Muscle layer of duodenum (tissue), 2 donors: ENCODE data around the gene RBP7.
"Not testable (repeated sequence)": the region's sequence is repeated elsewhere in the genome, so short reads cannot be mapped to it uniquely, and the experiment has no call there.

Source experiments
- H3K27ac ChIP-seq: one replicate; pipeline ENCODE4 v1.7.0; 2013; ENCODE audit warnings: mild to moderate bottlenecking, low read length
- H3K27me3 ChIP-seq: one replicate; pipeline ENCODE4 v1.7.0; 2013; ENCODE audit warnings: low read depth, mild to moderate bottlenecking, control low read depth, low read length
- H3K36me3 ChIP-seq, 2 donors: one replicate each; pipeline ENCODE4 v1.7.0; 2013; ENCODE audit warnings: low read length in 2 of 2, control low read depth in 1 of 2, mild to moderate bottlenecking in 1 of 2; ENCODE audit not compliant: insufficient read depth in 2 of 2, control insufficient read depth in 1 of 2
- H3K4me1 ChIP-seq, 2 donors: one replicate each; pipeline ENCODE4 v1.7.0; 2013; ENCODE audit warnings: low read length in 2 of 2, mild to moderate bottlenecking in 2 of 2, control low read depth in 1 of 2, moderate library complexity in 1 of 2; ENCODE audit not compliant: insufficient read depth in 2 of 2, control insufficient read depth in 1 of 2
- H3K4me3 ChIP-seq, 2 donors: one replicate each; pipeline ENCODE4 v1.7.0; 2013; ENCODE audit warnings: low read length in 2 of 2, low read depth in 1 of 2, mild to moderate bottlenecking in 1 of 2
- H3K9me3 ChIP-seq, 2 donors: one replicate each; pipeline ENCODE4 v1.7.0; 2013; ENCODE audit warnings: low read length in 2 of 2, control low read depth in 1 of 2, mild to moderate bottlenecking in 1 of 2; ENCODE audit not compliant: control insufficient read depth in 1 of 2
- donor health status: healthy.

Gene RBP7

DNA sequence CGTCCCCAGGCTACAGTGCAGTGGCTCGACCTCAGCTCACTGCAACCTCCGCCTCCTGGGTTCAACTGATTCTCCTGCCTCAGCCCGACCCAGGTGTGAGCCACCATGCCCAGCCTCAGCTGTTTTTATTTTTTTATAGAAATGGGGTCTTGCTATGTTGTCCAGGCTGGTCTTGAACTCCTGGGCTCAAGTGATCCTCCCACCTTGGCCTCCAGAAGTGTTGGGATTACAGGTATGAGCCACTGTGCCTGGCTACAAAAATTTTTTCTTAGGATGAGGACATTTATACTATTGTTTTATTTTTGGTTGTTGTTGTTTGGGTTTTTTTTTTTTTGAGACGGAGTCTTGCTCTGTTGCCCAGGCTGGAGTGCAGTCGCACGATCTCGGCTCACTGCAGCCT is 8.2 kb downstream of the RBP7 start:
- H3K27me3 ChIP-seq, H3K4me1 ChIP-seq, H3K27ac ChIP-seq: not testable (repeated sequence)

DNA sequence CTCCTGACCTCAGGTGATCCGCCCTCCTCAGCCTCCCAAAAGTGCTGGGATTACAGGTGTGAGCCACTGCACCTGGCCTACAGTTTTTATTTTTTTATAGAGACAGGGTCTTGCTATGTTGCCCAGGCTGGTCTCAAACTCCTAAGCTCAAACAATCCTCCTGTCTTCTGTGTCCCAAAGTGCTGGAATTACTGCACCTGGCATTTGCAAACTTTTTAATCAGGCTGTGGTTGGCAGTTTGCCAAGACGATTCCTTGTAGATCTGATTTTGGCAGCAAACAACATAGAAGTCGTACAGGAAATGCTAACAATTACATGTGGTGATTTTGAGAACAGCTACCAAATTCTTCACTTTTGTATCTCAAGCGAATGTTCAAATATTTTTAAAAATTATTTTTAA is 10.1 kb downstream of the RBP7 start:
- no peak overlapping the region for H3K27ac ChIP-seq
- H3K27me3 ChIP-seq, result no peaks in the 10 kb centered on the region
- H3K9me3 ChIP-seq, result no peaks in the 10 kb centered on the region
- no peaks in the 10 kb centered on the region for H3K4me1 ChIP-seq
- no peaks in the 10 kb centered on the region for H3K36me3 ChIP-seq
- no peak overlapping the region for H3K4me3 ChIP-seq

More for the DNA sequence above, 8.2 kb downstream of the RBP7 start:
- not testable (repeated sequence) for H3K9me3 ChIP-seq, H3K36me3 ChIP-seq, H3K4me3 ChIP-seq

DNA sequence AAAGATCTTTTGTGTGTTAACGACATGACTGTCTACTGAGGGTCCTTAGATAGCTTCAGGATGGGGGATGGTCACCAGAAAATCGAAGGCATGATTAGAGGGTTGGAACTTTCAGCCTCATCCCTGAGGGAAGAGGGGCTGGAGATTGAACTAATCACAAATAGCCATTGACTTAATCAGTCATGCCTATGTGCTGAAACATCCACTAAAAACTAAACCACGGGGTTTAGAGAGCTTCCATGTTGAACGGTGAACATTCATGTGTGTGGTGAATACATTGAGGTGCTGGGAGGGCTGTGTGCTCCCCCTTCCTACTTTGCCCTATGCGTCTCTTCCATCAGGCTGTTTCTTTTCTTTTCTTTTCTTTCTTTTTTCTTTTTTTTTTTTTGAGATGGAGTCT is 17.0 kb downstream of the RBP7 start:
- Histone ChIP-seq H3K27me3 (no peaks in the 10 kb centered on the region), H3K9me3 (no peaks in the 10 kb centered on the region), H3K4me1 (no peaks in the 10 kb centered on the region), H3K4me3 (no peak overlapping the region), H3K36me3 (no peaks in the 10 kb centered on the region), H3K27ac (no peak overlapping the region)

DNA sequence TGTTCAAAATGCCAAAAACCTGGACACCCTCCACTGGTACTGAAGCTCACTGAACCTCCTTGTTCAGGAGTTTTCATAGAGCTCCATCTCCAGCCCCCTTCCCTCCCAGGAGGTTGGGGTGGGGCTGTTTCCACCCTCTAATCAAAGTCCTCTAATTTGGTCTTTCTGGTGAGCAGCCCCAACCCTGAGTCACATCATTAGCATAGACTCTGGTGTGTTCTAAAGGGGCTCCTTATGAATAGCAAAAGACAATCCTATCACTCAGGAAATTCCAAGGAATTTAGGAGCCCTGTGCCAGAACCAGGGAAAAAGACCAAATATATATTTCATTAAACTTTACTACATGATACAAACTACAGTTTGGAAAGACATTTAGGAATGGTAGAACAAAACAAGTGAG is 22.5 kb downstream of the RBP7 start:
- no peaks in the 10 kb centered on the region for H3K4me1 ChIP-seq
- no peaks in the 10 kb centered on the region for H3K27me3 ChIP-seq
- H3K27ac ChIP-seq, result no peak overlapping the region
- no peaks in the 10 kb centered on the region for H3K9me3 ChIP-seq
- H3K4me3 ChIP-seq, result no peak overlapping the region
- H3K36me3 ChIP-seq, result no peaks in the 10 kb centered on the region

DNA sequence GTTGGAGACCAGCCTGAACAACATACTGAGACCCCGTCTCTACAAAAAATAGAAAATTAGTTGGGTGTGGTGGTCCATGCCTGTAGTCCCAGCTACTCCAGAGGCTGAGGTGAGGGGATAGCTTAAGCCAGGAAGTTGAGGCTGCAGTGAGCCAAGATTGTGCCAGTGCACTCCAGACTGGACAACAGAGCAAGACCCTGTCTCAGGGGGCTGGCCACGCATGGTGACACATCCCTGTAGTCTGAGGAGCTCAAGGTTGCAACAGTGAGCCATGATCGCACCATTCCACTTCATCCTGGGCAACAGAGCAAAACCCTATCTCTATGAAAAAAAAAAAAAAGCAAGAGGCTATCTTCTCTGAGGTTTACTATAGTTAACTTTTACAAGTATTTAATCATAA is 23.1 kb downstream of the RBP7 start:
- no peaks in the 10 kb centered on the region for H3K36me3 ChIP-seq
- H3K4me1 ChIP-seq, result no peaks in the 10 kb centered on the region
- H3K9me3 ChIP-seq, result no peaks in the 10 kb centered on the region
- no peak overlapping the region for H3K4me3 ChIP-seq
- no peak overlapping the region for H3K27ac ChIP-seq
- no peaks in the 10 kb centered on the region for H3K27me3 ChIP-seq

DNA sequence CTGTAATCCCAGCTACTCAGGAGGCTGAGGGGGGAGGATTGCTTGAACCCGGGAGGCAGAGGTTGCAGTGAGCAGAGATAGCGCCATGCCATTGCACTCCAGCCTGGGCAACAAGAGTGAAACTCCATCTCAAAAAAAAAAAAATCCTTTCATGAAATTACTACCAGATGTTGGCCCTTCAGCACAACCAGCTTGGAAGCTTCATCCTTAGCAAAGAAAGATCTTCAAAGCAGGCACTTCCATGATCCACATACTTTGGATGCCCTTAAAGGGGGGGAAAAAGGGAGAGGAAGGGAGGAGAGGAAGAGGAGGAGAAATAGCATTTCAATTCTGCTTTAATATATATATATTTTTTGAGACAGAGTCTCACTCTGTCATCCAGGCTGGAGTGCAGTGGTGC is 23.6 kb downstream of the RBP7 start:
- H3K27ac ChIP-seq, H3K4me3 ChIP-seq, H3K27me3 ChIP-seq, H3K36me3 ChIP-seq, H3K4me1 ChIP-seq, H3K9me3 ChIP-seq: not testable (repeated sequence)

DNA sequence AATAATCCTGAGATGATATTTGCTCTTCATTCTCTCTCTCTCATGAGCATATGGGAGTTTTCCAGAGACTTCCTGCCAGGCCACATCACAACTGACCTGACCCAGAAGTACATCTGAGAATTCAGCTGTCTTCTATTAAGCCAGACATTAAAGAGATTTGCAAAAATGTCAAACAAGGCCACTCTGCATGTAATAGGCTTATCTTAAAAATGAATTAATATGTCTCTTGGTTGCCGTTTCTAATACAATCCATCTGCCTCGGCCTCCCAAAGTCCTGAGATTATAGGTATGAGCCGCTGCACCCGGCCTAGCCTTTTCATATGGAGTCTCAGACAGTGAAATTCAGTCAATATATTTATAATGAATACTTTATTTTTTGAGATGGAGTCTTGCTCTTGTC is 25.0 kb downstream of the RBP7 start:
- H3K36me3 ChIP-seq, H3K9me3 ChIP-seq, H3K4me3 ChIP-seq, H3K27ac ChIP-seq, H3K27me3 ChIP-seq, H3K4me1 ChIP-seq: not testable (repeated sequence)

DNA sequence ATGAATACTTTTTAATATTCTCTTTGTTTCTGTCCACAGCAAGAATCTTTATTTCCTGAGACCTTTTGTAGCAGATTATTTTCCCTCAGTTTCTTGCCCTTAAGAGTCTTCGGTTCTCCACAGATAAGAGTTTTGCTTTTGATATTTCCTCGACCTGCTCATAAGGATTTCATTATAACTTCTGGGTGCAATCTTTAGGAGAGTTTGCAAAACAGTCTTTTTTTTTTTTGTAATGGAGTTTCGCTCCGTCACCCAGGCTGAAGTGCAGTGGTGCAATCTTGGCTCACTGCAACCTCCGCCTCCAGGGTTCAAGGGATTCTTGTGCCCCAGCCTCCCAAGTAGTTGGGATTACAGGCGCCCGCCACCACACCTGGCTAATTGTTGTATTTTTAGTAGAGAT is 25.6 kb downstream of the RBP7 start:
- Histone ChIP-seq H3K4me3 (no peak overlapping the region), H3K4me1 (no peaks in the 10 kb centered on the region), H3K27ac (no peak overlapping the region), H3K27me3 (no peaks in the 10 kb centered on the region), H3K9me3 (no peaks in the 10 kb centered on the region), H3K36me3 (no peaks in the 10 kb centered on the region)

DNA sequence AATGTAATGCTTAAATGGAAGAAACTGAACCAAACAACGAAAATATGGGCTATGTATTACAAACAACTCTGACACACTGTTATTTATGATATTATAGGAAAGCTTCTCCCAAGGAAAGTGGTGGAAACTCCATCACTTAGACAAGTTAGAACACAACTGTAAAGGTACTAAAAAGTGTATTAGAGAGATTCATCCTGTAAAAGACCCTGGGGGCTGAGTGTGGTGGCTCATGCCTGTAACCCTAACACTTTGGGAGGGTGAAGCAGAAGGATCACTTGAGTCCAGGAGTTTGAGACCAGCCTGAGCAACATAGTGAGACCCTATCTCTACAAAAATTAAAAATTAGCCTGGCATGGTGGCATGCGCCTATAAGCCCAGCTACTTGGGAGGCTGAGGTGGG is 28.3 kb downstream of the RBP7 start:
- no peak overlapping the region for H3K27ac ChIP-seq
- no peak overlapping the region for H3K4me3 ChIP-seq
- H3K9me3 ChIP-seq, result no peaks in the 10 kb centered on the region
- H3K27me3 ChIP-seq, result no peaks in the 10 kb centered on the region
- no peaks in the 10 kb centered on the region for H3K4me1 ChIP-seq
- H3K36me3 ChIP-seq, result no peaks in the 10 kb centered on the region

DNA sequence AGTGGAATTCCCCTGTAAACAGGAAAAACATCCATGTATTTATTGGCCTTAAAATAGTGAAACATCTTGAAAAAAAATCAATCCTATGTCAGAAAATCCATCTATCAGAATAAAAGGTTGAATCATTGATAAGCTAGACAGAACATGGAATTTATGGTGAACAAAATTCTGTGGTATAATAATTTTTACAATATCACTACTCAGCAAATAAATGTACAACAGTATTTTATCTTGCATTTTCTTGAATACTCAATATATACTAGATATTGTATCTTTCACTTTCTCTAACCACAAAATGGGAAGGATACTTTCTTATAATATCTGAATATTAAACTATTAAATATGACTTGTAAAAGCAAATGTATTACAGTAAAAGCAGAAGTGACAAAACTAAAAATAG is 30.0 kb downstream of the RBP7 start:
- Histone ChIP-seq H3K27me3 (no peaks in the 10 kb centered on the region), H3K27ac (no peak overlapping the region), H3K4me1 (no peaks in the 10 kb centered on the region), H3K36me3 (no peaks in the 10 kb centered on the region), H3K4me3 (no peak overlapping the region), H3K9me3 (no peaks in the 10 kb centered on the region)

DNA sequence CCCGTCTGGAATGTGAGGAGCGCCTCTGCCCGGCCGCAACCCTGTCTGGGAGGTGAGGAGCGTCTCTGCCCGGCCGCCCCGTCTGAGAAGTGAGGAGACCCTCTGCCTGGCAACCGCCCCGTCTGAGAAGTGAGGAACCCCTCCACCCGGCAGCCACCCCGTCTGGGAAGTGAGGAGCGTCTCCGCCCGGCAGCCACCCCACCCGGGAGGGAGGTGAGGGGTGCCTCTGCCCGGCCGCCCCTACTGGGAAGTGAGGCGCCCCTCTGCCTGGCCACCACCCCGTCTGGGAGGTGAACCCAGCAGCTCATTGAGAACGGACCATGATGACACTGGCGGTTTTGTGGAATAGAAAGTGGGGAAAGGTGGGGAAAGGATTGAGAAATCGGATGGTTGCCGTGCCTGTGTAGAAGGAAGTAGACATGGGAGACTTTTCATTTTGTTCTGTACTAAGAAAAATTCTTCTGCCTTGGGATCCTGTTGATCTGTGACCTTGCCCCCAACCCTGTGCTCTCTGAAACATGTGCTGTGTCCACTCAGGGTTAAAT is 32.0 kb downstream of the RBP7 start:
- H3K27ac ChIP-seq, H3K9me3 ChIP-seq, H3K36me3 ChIP-seq, H3K4me3 ChIP-seq, H3K4me1 ChIP-seq, H3K27me3 ChIP-seq: not testable (repeated sequence)

DNA sequence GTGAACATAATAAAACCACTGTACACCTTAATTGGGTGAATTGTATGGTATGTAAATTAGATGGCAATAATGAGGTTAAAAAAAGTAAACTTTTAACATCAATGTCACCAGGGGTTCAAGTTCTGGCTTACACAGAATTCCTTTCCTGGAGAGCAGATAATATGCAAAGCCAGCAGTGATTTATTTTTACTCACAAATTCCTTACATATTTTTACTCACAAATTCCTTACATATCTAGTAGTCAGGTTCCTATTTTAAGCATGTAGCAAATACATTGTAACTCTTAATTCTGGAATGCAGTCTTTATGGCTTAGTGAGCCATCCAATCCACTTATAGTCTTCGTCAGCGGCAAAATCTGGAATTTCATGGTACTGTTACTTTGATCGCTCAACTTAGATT is 34.4 kb downstream of the RBP7 start:
- Histone ChIP-seq H3K4me3 (no peak overlapping the region), H3K36me3 (peaks cover 0 to 9% of the 10 kb centered on the region in 2 donors), H3K4me1 (peaks cover 0 to 16% of the 10 kb centered on the region in 2 donors), H3K27me3 (no peaks in the 10 kb centered on the region), H3K27ac (no peak overlapping the region), H3K9me3 (no peaks in the 10 kb centered on the region)
